A172 (cell line): ENCODE data around the gene SMARCA1. TPM values are rescaled to one million over a fixed set of nuclear protein-coding genes. Genes with fewer than 3 reads are reported as not detected.
A peak's percentile ranks its signal among the peaks of the same experiment; 100 is the strongest.

Source experiments
- DNase-seq: peaks from one replicate; pipeline ENCODE4 v3.0.0-alpha.2; 2015; ENCODE audit warnings: low spot score
- total RNA-seq: library from RNA; depleted of rRNA; stranded (reverse); fragments of >200 nt; shearing (Covaris generic); gene quantifications from 2 replicates; pipeline ENCODE4 v1.2.3, GENCODE V29; 2014

The SMARCA1 gene
- total RNA-seq, 1 experiment from 2014 or later, result 26.3 TPM

- no peak for DNase-seq
Measured at GRCh38 chrX:129529685-129530281, 6.5 kb upstream of the SMARCA1 start.

- no peak for DNase-seq
Measured at GRCh38 chrX:129525896-129526295, 2.6 kb upstream of the SMARCA1 start.

GRCh38 chrX:129525162-129525561, 1.9 kb upstream of the SMARCA1 start:
- DNase-seq, result no peak

GRCh38 chrX:129524250-129524850, 1.1 kb upstream of the SMARCA1 start:
- no peak for DNase-seq

- peak; percentile 35 for DNase-seq
Measured at GRCh38 chrX:129522184-129523078, 859 bp downstream of the SMARCA1 start.

DNA sequence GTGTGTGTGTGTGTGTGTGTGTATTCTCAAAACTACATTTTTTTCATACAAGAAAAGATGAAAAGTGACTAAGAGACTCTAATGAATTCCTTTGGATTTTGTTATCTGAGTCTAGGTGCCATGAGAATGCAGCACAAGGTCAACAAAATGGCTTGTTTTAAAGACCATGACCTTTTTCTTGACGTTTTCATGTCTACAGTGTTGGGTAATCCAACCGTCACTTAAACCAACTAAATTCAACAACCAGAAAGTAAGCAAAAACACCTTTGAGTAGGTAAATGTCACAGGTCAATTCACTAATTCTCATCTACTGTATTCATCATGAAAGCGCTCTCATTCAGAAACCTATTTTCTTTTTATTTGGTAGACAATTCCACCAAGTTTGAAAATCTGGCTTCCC, 3.1 kb downstream of the SMARCA1 start:
- DNase-seq, result no peak

DNA sequence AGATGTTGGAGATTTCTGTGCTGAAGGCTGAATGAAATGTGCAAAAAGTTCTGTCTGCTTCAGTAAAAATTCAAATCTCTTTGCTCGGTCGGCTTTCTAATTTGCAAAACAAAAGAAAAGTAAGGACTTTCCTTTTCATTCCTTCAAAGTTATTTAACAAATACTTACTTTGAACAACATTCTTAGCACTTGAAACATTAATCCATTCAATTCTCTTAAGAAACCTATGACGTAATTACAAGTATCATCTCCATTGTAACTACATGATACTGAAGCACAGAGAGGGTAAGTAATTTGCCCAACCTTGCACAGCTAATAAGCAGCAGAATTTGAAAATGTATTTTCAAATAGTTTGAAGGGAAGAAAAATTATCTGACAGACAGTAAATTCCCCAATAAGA, 6.9 kb downstream of the SMARCA1 start:
- DNase-seq, result no peak

GRCh38 chrX:129512409-129512808, 10.9 kb downstream of the SMARCA1 start:
- no peak for DNase-seq

- no peak for DNase-seq
Measured at GRCh38 chrX:129511689-129512088, 11.6 kb downstream of the SMARCA1 start.

- no peak for DNase-seq
Measured at GRCh38 chrX:129510331-129510730, 13.0 kb downstream of the SMARCA1 start.

DNA sequence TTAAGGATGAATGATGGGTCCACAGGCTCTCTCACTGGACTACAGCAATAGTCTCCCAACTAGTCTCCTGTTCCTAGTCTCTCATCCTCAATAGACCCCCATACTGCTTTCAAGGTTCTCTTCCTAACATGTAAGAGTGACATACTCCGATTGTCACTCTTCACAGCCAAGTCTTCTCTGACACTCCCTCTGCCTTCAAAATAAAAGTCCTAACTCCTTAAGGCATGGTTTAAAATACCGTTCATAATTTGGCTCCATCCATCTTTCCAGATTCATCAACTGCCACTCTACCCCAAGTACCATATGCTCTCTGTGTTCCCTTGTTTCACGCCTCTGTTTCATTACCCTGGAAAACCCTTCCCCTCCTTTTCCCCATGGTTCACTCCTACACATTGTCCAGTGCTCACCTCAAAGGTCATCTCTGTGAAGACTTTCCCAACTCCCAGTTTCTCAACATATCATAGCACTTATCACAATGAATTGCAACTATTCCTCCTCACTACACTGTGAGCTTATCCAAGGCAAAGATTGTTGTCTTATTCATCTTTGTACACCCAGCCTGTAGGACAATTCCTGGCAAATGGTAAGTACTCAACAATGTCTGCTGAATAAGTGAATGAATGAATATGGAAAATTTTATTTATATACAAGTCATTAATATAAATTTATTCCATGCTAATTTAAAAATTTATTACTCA, 26.0 kb downstream of the SMARCA1 start:
- DNase-seq, result no peak

GRCh38 chrX:129496625-129497024, 26.7 kb downstream of the SMARCA1 start:
- no peak for DNase-seq

GRCh38 chrX:129495900-129496299, 27.4 kb downstream of the SMARCA1 start:
- DNase-seq, result peak; percentile 14

DNA sequence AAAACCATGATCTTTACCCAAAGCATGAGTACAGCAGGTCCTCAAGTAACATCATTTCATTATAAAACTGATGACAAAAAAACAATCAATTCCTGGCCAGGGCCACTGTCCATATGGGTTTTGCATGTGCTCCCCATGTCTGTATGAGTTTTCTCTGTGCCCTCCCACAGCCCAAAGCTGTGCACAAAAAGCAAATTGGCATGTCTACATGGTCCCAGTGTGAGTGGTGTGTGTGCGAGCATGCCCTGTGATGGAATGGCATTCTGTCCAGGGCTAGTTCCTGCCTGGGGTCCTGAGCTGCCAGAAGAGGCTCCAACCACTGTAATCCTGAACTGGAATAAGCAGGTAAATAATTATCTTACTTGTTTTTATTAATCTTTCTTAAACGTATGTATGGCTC, 28.4 kb downstream of the SMARCA1 start:
- no peak for DNase-seq

GRCh38 chrX:129493643-129494042, 29.6 kb downstream of the SMARCA1 start:
- peak; percentile 34 for DNase-seq

- no peak for DNase-seq
Measured at GRCh38 chrX:129490330-129490729, 33.0 kb downstream of the SMARCA1 start.

DNA sequence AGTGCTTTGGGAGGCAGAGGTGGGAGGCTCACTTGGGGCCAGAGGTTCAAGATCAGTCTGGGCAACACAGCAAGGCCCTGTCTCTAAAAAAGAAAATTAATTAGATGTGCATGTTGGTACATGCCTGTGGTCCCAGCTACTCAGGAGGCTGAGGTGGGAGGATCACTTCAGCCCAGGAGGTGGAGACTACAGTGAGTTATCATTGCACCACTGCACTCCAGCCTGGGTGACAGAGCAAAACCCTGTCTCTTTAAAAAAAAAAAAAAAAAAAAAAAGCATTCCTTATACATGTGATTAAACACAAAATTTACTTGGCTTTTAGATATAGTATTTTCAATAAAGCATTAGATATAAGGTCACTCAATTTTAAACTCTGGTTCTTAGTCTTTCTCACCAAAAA, 34.9 kb downstream of the SMARCA1 start:
- no peak for DNase-seq

DNA sequence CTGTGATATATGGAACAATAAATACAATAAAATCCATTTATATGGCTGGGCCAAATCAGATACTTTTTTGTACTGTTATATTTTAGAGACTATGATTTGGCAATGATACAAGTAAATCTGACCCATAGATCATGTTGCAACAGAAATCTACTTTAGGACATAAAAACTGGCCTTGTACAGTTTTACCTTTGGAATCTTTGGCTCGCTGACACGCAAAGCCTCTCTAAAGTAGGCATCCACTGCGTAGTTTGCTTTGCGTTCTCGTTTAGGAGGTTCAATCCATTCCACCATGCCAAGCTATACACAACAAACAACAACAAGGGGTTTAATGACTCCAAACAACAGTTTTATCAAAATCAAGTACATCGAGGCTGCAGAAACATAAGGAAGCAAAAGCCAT, 42.4 kb downstream of the SMARCA1 start:
- no peak for DNase-seq

DNA sequence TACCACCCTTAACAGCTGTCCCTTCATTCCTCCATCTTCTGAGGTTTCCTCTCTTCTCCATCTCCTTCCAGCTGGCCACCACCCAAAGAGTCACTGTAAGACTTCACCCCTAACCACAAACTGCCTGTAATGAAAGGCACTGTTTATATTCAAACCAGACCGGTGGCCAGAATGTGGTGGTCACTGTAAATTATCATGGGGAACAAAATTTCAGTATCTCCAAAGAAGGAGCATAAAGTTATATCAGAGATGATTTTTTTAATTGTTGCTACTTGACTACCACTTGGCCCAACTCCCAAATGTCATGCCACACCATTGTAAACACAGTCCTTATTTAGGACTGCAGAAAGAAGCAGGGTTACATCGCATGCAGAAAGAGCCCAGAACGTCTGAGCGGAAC, 44.8 kb downstream of the SMARCA1 start:
- DNase-seq, result no peak

DNA sequence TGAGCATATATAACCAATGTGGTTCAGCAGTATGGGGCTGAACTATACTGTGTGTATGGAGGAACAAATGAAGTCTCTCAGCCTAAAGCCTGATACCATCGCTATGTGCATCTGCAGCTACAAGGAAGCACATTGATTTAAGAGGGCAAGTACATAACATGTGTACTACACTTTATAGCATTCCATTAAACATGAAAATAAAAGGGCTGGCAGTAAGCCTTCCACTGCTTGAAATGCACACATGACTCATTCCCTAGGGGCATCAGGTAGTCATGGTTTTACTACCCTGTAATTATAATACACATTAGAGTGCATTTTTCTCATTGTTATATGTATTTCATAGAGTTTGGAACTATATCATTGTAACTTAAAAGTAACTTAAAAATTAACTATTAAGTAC, 51.2 kb downstream of the SMARCA1 start:
- DNase-seq, result no peak

GRCh38 chrX:129462707-129463106, 60.6 kb downstream of the SMARCA1 start:
- no peak for DNase-seq

DNA sequence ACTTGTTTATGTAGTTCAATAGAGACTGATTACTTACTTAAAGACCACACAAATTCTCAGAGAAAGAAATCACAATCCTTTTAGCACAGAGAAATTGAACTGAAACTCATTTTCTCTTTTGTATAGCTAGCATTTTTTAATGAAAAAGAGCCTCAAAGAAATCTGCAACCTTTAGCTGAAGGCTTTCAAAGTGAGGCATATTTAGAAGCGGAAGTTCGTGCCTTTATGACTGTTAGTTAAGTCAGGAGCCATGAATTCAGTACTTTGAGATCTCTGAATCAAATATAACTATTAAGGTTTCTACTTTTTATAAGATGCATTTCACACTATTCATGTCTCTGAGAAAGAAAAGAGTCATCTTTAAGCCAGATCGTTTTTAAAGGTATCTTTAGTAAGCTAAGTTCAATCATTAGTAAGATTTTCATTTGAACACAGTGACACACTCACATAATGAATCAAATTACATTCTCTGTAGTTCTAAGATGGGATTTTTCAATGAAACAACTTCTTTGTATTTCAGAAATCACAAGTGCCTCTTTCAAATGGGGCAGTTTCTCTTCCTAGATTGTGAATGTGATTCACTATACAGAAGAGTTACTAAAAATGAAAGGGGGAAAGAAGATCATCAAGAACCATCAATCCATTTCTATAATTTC, 61.4 kb downstream of the SMARCA1 start:
- DNase-seq, result no peak
